Non-pigmented ciliary epithelial cell (primary cell): ENCODE data around the gene APBB2.
A peak's percentile ranks its signal among the peaks of the same experiment; 100 is the strongest.

Experiments used
- DNase-seq: peaks from one replicate; pipeline ENCODE4 v3.0.0-alpha.2; 2010; ENCODE audit warnings: low read depth

Gene APBB2

DNA sequence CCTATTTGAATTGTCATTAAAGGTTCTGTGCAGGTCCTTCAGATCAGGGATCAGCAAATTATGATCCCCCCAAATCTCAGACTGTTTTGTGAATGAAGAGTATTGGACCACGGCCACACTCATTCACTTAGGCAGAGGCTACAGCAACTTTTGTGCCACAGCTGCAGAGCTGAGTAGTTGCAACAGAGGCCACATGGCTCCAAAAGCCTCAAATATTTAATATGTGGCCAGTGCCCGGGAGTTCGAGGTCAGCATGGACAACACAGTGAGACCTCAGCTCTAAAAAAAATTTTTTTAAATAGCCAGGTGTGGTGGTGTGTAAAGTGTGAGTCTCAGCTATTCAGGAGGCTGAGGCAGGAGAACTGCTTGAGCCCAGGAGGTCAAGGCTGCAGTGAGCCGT is 363.8 kb downstream of the APBB2 start:
- no peak for DNase-seq

GRCh38 chr4:40848940-40849339 is 365.4 kb downstream of the APBB2 start:
- no peak for DNase-seq

GRCh38 chr4:40848251-40848650 is 366.1 kb downstream of the APBB2 start:
- no peak for DNase-seq

- DNase-seq = no peak
These were observed 367.8 kb downstream of the APBB2 start for GRCh38 chr4:40846532-40846931.

DNA sequence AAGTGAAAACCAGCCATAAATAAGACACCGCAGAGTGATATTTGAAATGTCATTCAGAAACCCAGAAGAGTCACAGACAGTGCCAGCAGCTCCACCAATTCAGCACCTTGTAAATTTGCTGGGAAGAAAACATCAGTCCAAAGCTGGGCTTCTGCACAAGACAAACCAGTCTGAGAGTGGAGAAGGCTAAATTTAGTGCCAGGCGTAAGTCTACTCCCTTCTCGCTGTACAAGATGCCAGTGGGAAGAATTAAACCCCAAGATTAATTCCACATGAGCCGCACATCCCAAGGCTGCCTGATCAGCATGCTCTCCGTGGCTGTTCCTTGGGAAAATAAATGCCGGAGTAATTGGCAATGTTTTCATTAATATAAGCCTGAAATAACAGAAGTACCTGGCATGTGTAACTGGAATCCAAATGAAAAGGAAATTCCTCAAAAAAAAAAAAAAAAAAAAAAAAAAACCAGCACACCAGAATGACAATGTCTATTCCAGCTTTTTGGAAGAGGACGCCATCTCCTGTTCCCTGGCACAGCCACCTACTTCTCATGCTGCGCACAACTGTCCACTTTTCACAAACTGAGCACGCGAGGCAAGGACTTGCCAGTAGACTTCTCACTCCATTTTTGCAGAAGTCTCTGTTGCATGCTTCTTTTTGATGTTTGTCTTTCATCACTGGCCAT is 369.0 kb downstream of the APBB2 start:
- no peak for DNase-seq

DNA sequence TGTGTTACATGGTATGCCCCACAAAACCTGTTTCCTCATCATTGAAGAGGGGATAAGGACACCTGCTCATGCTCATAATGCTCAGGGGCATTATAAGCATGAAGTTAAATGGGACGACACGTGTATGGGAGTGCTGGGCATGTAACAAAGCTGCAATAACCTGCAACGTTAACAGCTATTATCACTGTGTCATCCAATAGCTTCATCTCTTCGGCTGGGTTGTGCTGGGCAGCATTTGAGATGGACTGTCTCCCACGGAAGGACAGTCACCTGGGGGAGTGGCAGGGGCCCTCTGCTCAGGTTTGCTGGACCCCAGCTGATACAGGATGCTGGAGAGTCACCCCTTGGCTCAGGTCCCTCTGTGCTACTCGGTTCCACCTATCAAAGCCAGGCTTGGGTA is 370.1 kb downstream of the APBB2 start:
- no peak for DNase-seq

- no peak for DNase-seq
These were observed 370.6 kb downstream of the APBB2 start for GRCh38 chr4:40843696-40844095.

DNA sequence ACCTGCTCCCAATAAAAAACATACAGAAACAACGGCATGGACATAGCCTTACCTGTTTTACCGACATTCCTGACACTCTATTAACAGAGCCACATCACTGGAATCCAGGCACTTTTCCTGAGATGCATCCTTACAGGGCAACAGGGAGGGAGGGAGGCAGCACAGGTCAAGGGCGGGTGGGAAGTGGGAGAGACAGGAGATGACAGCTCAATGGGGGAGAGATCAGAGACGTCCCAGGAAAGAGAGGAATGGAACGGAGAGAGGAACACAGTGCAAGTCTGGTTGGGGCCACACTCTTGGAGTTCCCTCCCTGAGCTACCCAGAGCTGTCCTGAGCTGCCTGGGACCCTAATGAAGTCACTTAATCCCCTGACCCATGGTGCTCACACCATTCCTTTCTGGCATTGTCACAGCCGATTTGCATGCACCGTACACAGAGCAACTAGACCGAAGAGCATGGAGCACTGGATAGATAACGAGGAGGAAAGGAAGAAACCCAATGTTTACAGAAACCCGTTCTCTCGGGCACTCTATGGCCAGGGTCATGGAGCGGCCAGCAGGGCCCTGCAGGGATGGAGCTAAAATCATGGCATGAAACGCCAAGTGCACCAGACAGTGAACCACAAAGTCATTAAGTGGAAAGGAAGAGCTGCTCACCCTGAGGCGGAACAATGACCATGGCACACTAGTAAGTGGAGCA is 371.5 kb downstream of the APBB2 start:
- no peak for DNase-seq

DNA sequence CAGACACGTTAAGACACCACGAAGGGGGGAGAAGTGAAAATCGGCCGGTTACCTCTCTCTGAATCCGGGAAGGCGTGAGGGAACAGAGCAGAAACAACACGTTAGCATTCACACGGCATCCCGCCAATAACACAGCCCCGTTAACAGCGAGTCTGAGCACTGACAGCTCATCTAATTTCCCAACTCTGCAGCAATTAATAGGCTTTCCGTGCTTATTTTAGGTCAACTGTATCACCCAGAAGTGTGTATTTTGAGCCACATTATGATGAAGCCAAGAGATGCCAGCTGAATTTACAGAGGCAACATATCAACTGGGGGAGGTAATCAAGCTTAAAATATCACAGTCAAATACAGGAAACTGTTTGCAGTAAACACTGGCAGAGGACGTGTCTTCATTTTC is 372.0 kb downstream of the APBB2 start:
- no peak for DNase-seq

DNA sequence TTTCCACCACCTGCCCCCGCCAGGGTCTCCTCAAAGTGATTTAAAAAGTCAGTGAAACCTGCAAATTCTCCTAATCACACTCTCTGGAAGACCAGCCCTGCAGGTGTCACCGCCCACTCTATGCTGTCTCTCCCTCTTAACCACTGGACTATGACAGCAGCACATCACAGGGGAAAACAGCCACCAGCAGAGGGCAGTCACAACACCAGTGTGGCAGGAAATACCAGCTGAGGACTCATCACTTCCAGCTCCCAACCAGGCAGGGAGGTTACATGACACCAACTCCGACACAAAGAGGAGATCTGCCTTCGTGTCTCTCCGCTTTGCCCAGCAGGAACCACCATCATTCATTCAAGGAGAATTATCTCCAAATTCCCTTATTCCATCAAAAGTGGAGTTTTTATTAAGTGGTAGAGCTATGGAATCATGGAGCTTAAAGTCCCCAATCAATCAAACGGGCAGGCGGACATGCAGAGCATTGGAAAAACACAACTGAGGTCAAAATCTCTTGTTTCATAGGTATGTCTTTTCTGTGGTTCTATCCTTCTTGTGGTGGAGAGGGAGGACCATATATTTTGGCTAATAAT is 373.3 kb downstream of the APBB2 start:
- peak; percentile 85 for DNase-seq

- no peak for DNase-seq
These were observed 373.9 kb downstream of the APBB2 start for GRCh38 chr4:40840255-40840984.

DNA sequence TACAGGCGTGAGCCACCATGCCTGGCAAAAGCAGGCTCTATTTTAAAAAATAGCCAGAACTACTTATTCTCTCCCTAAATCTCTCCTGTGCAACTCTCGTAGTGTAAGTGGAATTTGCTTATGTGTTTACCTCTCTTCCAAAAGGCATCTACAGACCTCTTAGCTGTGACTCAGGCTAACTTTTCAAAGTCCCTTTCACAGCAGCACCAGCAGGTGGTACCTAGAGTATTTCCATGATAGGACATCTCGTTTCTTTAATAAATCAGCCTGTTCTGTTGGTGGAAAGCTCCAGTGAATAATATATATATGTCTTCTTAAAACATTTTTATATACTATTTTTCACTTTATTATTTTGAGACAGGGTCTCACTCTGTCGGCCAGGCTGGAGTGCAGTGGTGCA is 375.6 kb downstream of the APBB2 start:
- no peak for DNase-seq

GRCh38 chr4:40837094-40837870 is 377.1 kb downstream of the APBB2 start:
- DNase-seq = no peak

GRCh38 chr4:40833212-40833611 is 381.1 kb downstream of the APBB2 start:
- DNase-seq = no peak

DNA sequence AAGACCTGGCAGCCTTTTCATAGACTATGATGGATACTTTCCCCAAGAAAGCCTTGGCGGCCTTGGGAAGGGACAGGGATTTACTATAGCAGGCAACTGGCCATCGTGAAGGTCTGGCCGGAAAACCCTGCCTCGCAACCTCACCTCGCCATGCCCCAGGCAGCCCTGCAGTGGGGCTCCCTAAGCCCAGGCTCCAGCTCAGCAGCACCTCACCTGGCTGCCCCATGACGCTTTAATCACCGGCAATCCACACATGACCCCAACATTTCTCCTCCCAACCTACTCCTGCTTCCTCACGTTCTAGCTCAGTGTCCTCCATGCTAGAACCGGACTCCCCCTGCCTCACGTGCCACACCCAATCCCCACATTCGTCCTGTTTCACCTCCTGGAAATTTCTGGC is 382.2 kb downstream of the APBB2 start:
- no peak for DNase-seq

DNA sequence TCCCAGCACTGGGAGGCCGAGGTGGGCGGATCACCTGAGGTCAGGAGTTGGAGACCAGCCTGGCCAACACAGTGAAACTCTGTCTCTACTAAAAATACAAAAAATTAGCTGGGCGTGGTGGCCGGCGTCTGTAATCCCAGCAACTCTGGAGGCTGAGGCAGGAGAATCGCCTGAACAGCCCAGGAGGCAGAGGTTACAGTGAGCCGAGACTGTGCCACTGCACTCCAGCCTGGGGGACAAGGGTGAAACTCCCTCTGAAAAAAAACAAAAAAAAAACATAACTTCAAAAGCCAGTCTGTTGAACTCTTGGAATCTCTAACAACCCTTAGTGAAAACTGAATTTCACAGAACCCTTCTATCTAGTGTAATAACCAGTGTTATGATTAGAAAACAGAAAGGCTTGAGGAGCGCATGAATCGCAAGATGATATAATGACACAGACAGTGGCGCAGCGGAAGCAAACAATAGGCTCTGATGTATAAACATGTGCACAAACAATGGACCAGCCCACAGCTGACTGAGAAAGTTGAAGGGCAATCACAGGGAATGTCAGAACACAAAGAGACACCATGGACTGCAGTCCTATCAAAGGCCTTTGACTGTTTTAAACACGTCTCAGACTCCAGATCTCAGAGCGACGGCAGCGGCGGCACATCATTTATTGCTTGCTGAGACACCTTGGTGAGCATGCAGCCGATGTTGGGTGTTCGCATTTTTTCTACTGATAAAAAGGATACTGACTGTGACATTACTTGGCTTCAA is 383.0 kb downstream of the APBB2 start:
- no peak for DNase-seq

DNA sequence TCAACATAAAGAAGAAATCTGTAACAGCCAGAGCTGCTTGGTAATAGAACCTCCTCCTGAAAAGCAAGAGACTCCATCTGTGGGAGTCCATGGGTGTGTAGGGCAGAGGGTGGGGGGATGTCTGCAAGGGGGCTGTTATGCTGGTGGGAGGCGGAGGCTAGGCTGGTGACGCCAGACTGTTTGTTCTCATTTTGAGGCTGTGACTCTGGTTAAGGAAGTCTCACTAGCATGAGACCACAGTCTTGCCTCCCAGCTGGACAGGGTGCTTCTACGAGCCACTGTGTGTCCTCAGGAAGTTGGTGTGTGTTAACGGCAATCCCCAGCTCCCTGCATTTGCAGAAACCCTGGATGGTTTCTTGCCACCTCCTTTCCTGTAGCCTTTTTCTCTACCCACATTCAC is 384.8 kb downstream of the APBB2 start:
- no peak for DNase-seq

DNA sequence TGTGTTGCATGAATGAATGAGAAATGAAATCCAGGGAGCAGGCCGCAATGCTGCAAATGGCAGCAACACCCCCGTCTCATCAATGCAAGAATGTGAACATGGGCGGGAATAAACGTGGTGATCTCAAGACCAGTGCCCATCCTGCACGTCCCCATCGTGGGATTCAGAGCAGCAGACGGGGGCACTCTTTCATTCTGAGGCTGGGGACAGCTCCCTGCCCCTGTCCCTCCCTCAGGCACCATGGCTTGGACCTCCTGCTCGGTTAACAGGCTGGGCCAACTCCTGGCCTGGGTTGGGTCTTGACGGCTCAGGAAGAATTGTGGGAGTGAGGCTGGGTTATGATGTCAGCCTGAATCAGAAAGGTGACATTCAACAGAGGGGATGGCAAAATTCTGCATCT is 385.7 kb downstream of the APBB2 start:
- no peak for DNase-seq

DNA sequence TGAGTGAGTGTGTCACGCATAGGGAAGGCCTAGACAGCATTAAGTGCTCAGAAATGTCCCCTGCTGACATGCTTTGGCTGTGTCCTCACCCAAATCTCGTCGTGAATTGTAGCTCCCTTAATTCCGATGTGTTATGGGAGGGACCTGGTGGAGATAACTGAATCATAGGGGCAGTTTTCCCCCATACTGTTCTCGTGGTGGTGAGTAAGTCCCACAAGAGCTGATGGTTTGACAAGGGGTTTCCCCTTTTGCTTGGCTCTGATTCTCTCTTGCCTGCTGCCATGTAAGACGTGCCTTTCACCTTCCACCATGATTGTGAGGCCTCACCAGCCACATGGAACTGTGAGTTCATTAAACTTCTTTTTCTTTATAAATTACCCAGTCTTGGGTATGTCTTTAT is 386.6 kb downstream of the APBB2 start:
- DNase-seq = no peak

- DNase-seq = no peak
These were observed 387.5 kb downstream of the APBB2 start for GRCh38 chr4:40826821-40827220.
